MM.1S (cell line): ENCODE data around the gene BPHL.

ENCODE experiments used
- CTCF ChIP-seq: fragments of 300-600 bp; sonication (generic); IDR thresholded peaks from 2 replicates; pipeline ENCODE4 v1.5.1; 2016; ENCODE audit warnings: antibody characterized with exemption, low read length, mixed read lengths
- EZH2phosphoT487 ChIP-seq: fragments of 300-600 bp; sonication (generic); IDR thresholded peaks from 2 replicates; pipeline ENCODE4 v1.6.1; 2018; ENCODE audit warnings: antibody characterized with exemption, low read length

GRCh38 chr6:3117912-3118352 lies 579 bp upstream of the BPHL start:
- TF ChIP-seq CTCF = no peak
- TF ChIP-seq EZH2phosphoT487 = no peak
